IMR-90 (cell line): Measurements from ENCODE around the gene DZIP3.

Experiments used
- FOS ChIP-seq: fragments of 150-350 bp; IDR thresholded peaks from 2 replicates; pipeline ENCODE4 v1.6.1; 2016; ENCODE audit warnings: low read depth, low read length
- MAZ ChIP-seq: IDR thresholded peaks from 2 replicates; pipeline ENCODE4 v1.6.1; 2012; ENCODE audit warnings: low read depth, mild to moderate bottlenecking, low read length, improper control_type of control experiment, moderate library complexity, borderline replicate concordance
- POLR2A ChIP-seq: IDR thresholded peaks from 2 replicates; pipeline ENCODE4 v1.6.1; 2012; ENCODE audit warnings: mild to moderate bottlenecking, low read depth, low read length
- RAD21 ChIP-seq: IDR thresholded peaks from 2 replicates; pipeline ENCODE4 v1.6.1; 2012; ENCODE audit warnings: low read length, improper control_type of control experiment
- RFX5 ChIP-seq: IDR thresholded peaks from 2 replicates; pipeline ENCODE4 v1.8.0; 2012; ENCODE audit warnings: low read depth, mild to moderate bottlenecking, low read length, moderate library complexity
- TF ChIP-seq, protein P1 (sequence below): conservative IDR thresholded peaks from 2 replicates; pipeline ENCODE4 v1.5.1; 2012; ENCODE audit warnings: mild to moderate bottlenecking, low read depth, low read length, improper control_type of control experiment

DNA sequence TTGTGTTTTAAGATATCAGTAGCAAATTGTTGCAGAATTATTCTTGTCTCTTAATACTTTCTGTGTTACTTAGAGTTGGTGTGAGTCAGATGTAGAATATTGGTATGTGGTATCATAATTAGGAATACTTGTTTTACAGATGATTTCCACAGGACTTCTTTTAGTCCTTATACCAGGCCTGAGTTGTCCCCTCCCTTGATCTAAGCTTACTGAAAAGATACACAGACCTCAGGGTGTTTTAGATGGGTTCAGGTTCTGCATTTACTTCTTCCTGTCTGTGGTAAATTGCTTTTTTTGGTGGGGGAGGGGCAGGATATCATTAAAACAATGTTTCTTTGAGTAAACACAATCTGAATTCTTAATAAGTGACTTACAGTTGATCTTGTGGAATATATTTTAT, 14.2 kb downstream of the DZIP3 start:
- TF ChIP-seq RAD21 (no peak), POLR2A (no peak), FOS (no peak), RFX5 (no peak), MAZ (no peak)
- TF ChIP-seq, protein P1, sequence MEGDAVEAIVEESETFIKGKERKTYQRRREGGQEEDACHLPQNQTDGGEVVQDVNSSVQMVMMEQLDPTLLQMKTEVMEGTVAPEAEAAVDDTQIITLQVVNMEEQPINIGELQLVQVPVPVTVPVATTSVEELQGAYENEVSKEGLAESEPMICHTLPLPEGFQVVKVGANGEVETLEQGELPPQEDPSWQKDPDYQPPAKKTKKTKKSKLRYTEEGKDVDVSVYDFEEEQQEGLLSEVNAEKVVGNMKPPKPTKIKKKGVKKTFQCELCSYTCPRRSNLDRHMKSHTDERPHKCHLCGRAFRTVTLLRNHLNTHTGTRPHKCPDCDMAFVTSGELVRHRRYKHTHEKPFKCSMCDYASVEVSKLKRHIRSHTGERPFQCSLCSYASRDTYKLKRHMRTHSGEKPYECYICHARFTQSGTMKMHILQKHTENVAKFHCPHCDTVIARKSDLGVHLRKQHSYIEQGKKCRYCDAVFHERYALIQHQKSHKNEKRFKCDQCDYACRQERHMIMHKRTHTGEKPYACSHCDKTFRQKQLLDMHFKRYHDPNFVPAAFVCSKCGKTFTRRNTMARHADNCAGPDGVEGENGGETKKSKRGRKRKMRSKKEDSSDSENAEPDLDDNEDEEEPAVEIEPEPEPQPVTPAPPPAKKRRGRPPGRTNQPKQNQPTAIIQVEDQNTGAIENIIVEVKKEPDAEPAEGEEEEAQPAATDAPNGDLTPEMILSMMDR, result no peak
